Endothelial cell of umbilical vein (primary cell): ENCODE results near the gene PHACTR1. TPM values are rescaled to one million over a fixed set of nuclear protein-coding genes. Genes with fewer than 3 reads are reported as not detected.
"Not testable (repeated sequence)": the region's sequence is repeated elsewhere in the genome, so short reads cannot be mapped to it uniquely, and the experiment has no call there.

Experiments used
- BruUV-seq: library from RNA; stranded (reverse); fragments of 400-500 nt; replicated peaks from 2 replicates; lab custom pipeline; 2021; lab: Mats Ljungman, UMichigan
- CTCF ChIA-PET: fragments of 300-600, 350-600 bp; sonication (Branson Sonifier 250); formaldehyde crosslinking; loops from one replicate; lab custom pipeline; 2021; ENCODE audit warnings: antibody characterized with exemption, inconsistent platforms; lab: Charles Lee
- POLR2A ChIA-PET: fragments of 300-600, 350-600 bp; sonication (Branson Sonifier 250); formaldehyde crosslinking; loops from one replicate; lab custom pipeline; 2021; ENCODE audit warnings: antibody characterized with exemption, inconsistent platforms; lab: Charles Lee
- DNase-seq: peaks from one replicate; pipeline ENCODE4 v3.0.0-alpha.2; 2011; ENCODE audit warnings: low read depth, low spot score
- FAIRE-seq: peaks from 2 replicates; lab custom pipeline; 2011; peaks lifted over from hg19 to GRCh38; lab: Jason Lieb, UNC
- H2AFZ ChIP-seq: 2 replicates; pipeline ENCODE4 v1.6.0; 2012; ENCODE audit warnings: low read depth, low read length, control low read depth, inconsistent platforms
- H3K27ac ChIP-seq: 2 replicates; pipeline ENCODE4 v1.5.1; 2011; ENCODE audit warnings: low read depth, mild to moderate bottlenecking, control low read depth, low read length, moderate library complexity; ENCODE audit not compliant: insufficient read depth
- H3K27me3 ChIP-seq, 2 experiments: 2 replicates each; pipeline versions ENCODE4 v1.6.0 to v1.6.1; 2011; ENCODE audit warnings: low read length in 2 of 2, mixed read lengths in 1 of 2; ENCODE audit not compliant: control insufficient read depth in 2 of 2, insufficient read depth in 2 of 2
- H3K36me3 ChIP-seq, 2 experiments: 2 replicates in 1 of 2; 3 replicates in 1 of 2; pipeline ENCODE4 v1.5.1; 2011; ENCODE audit warnings: low read length in 2 of 2, mild to moderate bottlenecking in 1 of 2, moderate library complexity in 1 of 2; ENCODE audit not compliant: control insufficient read depth in 2 of 2, insufficient read depth in 2 of 2; ENCODE audit errors: extremely low read depth in 1 of 2
- H3K4me1 ChIP-seq: 3 replicates; pipeline ENCODE4 v1.5.1; 2011; ENCODE audit warnings: mild to moderate bottlenecking, low read length; ENCODE audit not compliant: control insufficient read depth, insufficient read depth; ENCODE audit errors: extremely low read depth
- H3K4me2 ChIP-seq: 2 replicates; pipeline ENCODE4 v1.6.1; 2011; ENCODE audit warnings: low read length, control low read depth, mixed read lengths; ENCODE audit not compliant: insufficient read depth
- H3K4me3 ChIP-seq, 3 experiments: fragments of 200-600 bp in 1 of 3; sonication (generic), shearing (Covaris generic) in 1 of 3; replicated peaks in 1 of 3; 2 replicates each; pipeline ENCODE4 v1.5.1; 2011 to 2016; ENCODE audit warnings: control low read depth in 3 of 3, low read length in 3 of 3, mild to moderate bottlenecking in 2 of 3, inconsistent platforms in 1 of 3, low read depth in 1 of 3, moderate library complexity in 1 of 3; ENCODE audit not compliant: insufficient read depth in 1 of 3
- H3K79me2 ChIP-seq: 2 replicates; pipeline ENCODE4 v1.6.0; 2012; ENCODE audit warnings: low read length, inconsistent platforms; ENCODE audit not compliant: control insufficient read depth, insufficient read depth
- H3K9ac ChIP-seq: replicated peaks from 2 replicates; pipeline ENCODE3; 2011; ENCODE audit warnings: low read length, control low read depth; ENCODE audit not compliant: insufficient read depth; ENCODE audit errors: extremely low read depth
- H3K9me1 ChIP-seq: replicated peaks from 3 replicates; pipeline ENCODE4 v1.6.0; 2011; ENCODE audit warnings: mild to moderate bottlenecking, low read length; ENCODE audit not compliant: control insufficient read depth, insufficient read depth; ENCODE audit errors: extremely low read depth
- H3K9me3 ChIP-seq: replicated peaks from 2 replicates; pipeline ENCODE4 v1.5.1; 2012; ENCODE audit warnings: low read length, inconsistent platforms; ENCODE audit not compliant: control insufficient read depth, insufficient read depth
- H4K20me1 ChIP-seq: replicated peaks from 2 replicates; pipeline ENCODE3; 2011; ENCODE audit warnings: mild to moderate bottlenecking, low read length; ENCODE audit not compliant: control insufficient read depth, insufficient read depth; ENCODE audit errors: extremely low read depth
- EZH2 ChIP-seq: IDR thresholded peaks from 2 replicates; pipeline ENCODE4 v1.6.1; 2012; ENCODE audit warnings: borderline replicate concordance, low read depth, mild to moderate bottlenecking, moderate library complexity, low read length, inconsistent platforms; ENCODE audit not compliant: severe bottlenecking
- FOS ChIP-seq: IDR thresholded peaks from 2 replicates; pipeline ENCODE4 v1.6.1; 2011; ENCODE audit warnings: mild to moderate bottlenecking, low read length, moderate library complexity, borderline replicate concordance; ENCODE audit not compliant: insufficient read depth
- GATA2 ChIP-seq: IDR thresholded peaks from 2 replicates; pipeline ENCODE4 v1.7.0; 2011; ENCODE audit warnings: low read depth, mild to moderate bottlenecking, moderate library complexity, mixed read lengths, low read length; ENCODE audit not compliant: insufficient read length, insufficient read depth
- JUN ChIP-seq: IDR thresholded peaks from 2 replicates; pipeline ENCODE4 v1.6.1; 2011; ENCODE audit warnings: borderline replicate concordance, low read depth; ENCODE audit not compliant: insufficient read length, insufficient read depth
- POLR2A ChIP-seq: IDR thresholded peaks from 2 replicates; pipeline ENCODE4 v1.6.1; 2012; ENCODE audit warnings: low read depth, mild to moderate bottlenecking, control low read depth, low read length
- POLR2AphosphoS5 ChIP-seq: IDR thresholded peaks from 2 replicates; pipeline ENCODE4 v1.6.1; 2012; ENCODE audit warnings: low read depth, mild to moderate bottlenecking, control low read depth, low read length, moderate library complexity; ENCODE audit not compliant: insufficient read depth
- dilution Hi-C: fragments of 300-500 bp; cut with MboI; formaldehyde crosslinking; loops from one replicate; pipeline ENCODE4 v1.15.0; 2019; ENCODE audit warnings: low sequenced_read_pairs; ENCODE audit not compliant: extremely low pct_ligation_motif_present
- intact Hi-C: fragments of 100-400 bp; cut with micrococcal nuclease; formaldehyde crosslinking; loops from one replicate; pipeline ENCODE4 v1.10.0; 2022
- polyA plus RNA-seq, 4 experiments: library from polyadenylated mRNA; depleted of rRNA in 3 of 4; stranded (reverse) in 3 of 4; unstranded in 1 of 4; fragments of >200 nt; gene quantifications; 2 replicates each; pipeline versions ENCODE4 v1.2.1 to v1.2.3, GENCODE V29; 2011 to 2012; ENCODE audit warnings: missing spikeins in 1 of 4
- total RNA-seq: library from RNA; stranded (reverse); gene quantifications from 2 replicates; pipeline ENCODE4 v1.2.3, GENCODE V29; 2021
- TF ChIP-seq, protein P1 (sequence below): IDR thresholded peaks from 2 replicates; pipeline ENCODE4 v1.6.1; 2011; ENCODE audit not compliant: insufficient read depth, insufficient read length
- TF ChIP-seq, protein P2 (sequence below), 2 donors: IDR thresholded peaks; 1 replicate in 1 of 2; 2 replicates in 1 of 2; pipeline ENCODE4 v1.5.1; 2011; ENCODE audit warnings: low read length in 2 of 2, mild to moderate bottlenecking in 2 of 2, moderate library complexity in 2 of 2, control low read depth in 1 of 2, inconsistent platforms in 1 of 2, low read depth in 1 of 2; ENCODE audit not compliant: insufficient read depth in 1 of 2; ENCODE audit errors: extremely low read depth in 1 of 2

Gene PHACTR1
- total and polyA plus RNA-seq, 2 donors (not counting 3 experiments of a cell fraction or from before 2014, with no cell fraction given) = 2.4 to 23.2 TPM

GRCh38 chr6:13157293-13157692 is 440.7 kb downstream of the PHACTR1 start:
- H3K9ac ChIP-seq = no peak overlapping the region
- H3K4me2 ChIP-seq = no peak overlapping the region
- TF ChIP-seq, protein P1, sequence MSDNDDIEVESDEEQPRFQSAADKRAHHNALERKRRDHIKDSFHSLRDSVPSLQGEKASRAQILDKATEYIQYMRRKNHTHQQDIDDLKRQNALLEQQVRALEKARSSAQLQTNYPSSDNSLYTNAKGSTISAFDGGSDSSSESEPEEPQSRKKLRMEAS = no peak
- TF ChIP-seq, protein P2, sequence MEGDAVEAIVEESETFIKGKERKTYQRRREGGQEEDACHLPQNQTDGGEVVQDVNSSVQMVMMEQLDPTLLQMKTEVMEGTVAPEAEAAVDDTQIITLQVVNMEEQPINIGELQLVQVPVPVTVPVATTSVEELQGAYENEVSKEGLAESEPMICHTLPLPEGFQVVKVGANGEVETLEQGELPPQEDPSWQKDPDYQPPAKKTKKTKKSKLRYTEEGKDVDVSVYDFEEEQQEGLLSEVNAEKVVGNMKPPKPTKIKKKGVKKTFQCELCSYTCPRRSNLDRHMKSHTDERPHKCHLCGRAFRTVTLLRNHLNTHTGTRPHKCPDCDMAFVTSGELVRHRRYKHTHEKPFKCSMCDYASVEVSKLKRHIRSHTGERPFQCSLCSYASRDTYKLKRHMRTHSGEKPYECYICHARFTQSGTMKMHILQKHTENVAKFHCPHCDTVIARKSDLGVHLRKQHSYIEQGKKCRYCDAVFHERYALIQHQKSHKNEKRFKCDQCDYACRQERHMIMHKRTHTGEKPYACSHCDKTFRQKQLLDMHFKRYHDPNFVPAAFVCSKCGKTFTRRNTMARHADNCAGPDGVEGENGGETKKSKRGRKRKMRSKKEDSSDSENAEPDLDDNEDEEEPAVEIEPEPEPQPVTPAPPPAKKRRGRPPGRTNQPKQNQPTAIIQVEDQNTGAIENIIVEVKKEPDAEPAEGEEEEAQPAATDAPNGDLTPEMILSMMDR (IDR thresholded peaks at IDR 0.05; ENCODE audit: extremely low read depth in 1 of 2, insufficient read depth in 1 of 2, low read depth in 1 of 2, low read length in 2 of 2) = no peak
- dilution Hi-C loops (no loop called here), intact Hi-C loops (no loop called here)
- BruUV-seq = no TSS peak
- DNase-seq (no peak), FAIRE-seq (no peak)
- ChIA-PET POLR2A (no interaction called here), CTCF (interaction anchor here (1.3 kb wide), 1 partner anchor 9 kb away, joined by 3 read pairs; no protein-coding TSS in a partner anchor)
- H3K9me3 ChIP-seq = no peaks in the 10 kb centered on the region
- no peaks in the 10 kb centered on the region for H3K27me3 ChIP-seq
- H3K27ac ChIP-seq = no peak overlapping the region
- no peaks in the 10 kb centered on the region for H3K4me1 ChIP-seq
- no peak overlapping the region for H3K4me3 ChIP-seq
- H3K36me3 ChIP-seq = no peaks in the 10 kb centered on the region
- H3K79me2 ChIP-seq = no peaks in the 10 kb centered on the region
- no peaks in the 10 kb centered on the region for H3K9me1 ChIP-seq
- H2AFZ ChIP-seq = no peak overlapping the region
- H4K20me1 ChIP-seq = no peaks in the 10 kb centered on the region

DNA sequence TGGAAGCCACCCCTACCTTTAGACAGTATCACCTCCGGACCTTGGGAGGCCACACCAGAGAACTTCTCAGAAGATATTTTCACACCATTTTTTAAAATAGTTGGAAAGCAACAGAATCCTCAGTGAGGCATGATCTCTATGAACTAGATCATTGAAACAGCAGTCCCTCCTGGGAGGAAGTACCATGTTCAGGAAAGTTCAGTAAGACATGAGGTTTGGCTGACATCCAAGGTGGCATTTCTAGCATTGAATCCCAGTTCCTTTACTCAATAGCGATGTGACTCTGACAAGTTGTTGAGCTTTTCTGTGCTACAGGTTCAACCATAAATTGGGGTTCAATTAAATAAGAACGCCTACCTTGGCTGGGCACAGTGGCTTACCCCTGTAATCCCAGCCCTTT is 442.7 kb downstream of the PHACTR1 start:
- Histone ChIP-seq H3K4me3 (no peak overlapping the region), H3K9ac (no peak overlapping the region), H4K20me1 (no peaks in the 10 kb centered on the region), H3K4me1 (no peaks in the 10 kb centered on the region), H3K4me2 (no peak overlapping the region), H3K27me3 (no peaks in the 10 kb centered on the region), H2AFZ (no peak overlapping the region), H3K27ac (no peak overlapping the region), H3K36me3 (no peaks in the 10 kb centered on the region), H3K9me1 (no peaks in the 10 kb centered on the region), H3K9me3 (no peaks in the 10 kb centered on the region), H3K79me2 (no peaks in the 10 kb centered on the region)
- intact Hi-C loops = no loop called here
- no TSS peak for BruUV-seq
- TF ChIP-seq EZH2 = no peak
- TF ChIP-seq GATA2 = no peak
- TF ChIP-seq, protein P1 = no peak
- no peak for TF ChIP-seq FOS
- TF ChIP-seq POLR2AphosphoS5 = no peak
- no peak for TF ChIP-seq POLR2A
- TF ChIP-seq JUN = no peak
- DNase-seq (no peak), FAIRE-seq (no peak)
- ChIA-PET CTCF (interaction anchor here (2.0 kb wide), 1 partner anchor 248 kb away, joined by 6 read pairs; no protein-coding TSS in a partner anchor), POLR2A (no interaction called here)
- dilution Hi-C loops = no loop called here

DNA sequence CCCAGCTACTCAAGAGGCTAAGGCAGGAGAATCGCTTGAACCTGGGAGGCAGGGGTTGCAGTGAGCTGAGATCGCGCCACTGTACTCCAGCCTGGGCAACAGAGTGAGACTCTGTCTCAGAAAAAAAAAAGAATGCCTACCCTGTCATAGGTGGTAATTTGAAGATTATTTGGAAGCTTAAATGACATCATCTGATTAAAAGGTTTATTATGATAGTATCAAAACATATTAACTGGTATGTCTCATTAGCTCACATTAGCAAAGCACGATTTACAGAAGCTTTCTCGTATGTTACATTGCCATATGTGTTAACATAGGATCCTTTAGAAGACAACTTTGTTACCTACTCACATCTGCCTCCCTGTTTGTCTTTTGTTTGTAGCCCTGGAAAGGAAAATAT is 443.3 kb downstream of the PHACTR1 start:
- H3K9ac ChIP-seq, H3K79me2 ChIP-seq, H3K9me1 ChIP-seq, H3K36me3 ChIP-seq, intact Hi-C loops, dilution Hi-C loops, BruUV-seq, H3K9me3 ChIP-seq, H3K27ac ChIP-seq, H3K27me3 ChIP-seq, H3K4me1 ChIP-seq, H4K20me1 ChIP-seq, FAIRE-seq, POLR2A ChIA-PET, H2AFZ ChIP-seq, H3K4me3 ChIP-seq, H3K4me2 ChIP-seq, DNase-seq: not testable (repeated sequence)
- CTCF ChIA-PET = interaction anchor here (2.0 kb wide), 1 partner anchor 248 kb away, joined by 6 read pairs; no protein-coding TSS in a partner anchor
